IPS-NIHi11 (cell line): ENCODE data around the gene SLC12A8.

Source experiments
- DNase-seq: peaks from one replicate; pipeline ENCODE4 v3.0.0; 2012; ENCODE audit warnings: mixed read lengths, low spot score

Gene SLC12A8

GRCh38 chr3:125140011-125140817 is 72.3 kb downstream of the SLC12A8 start:
- DNase-seq: no peak

GRCh38 chr3:125139386-125139785 is 73.2 kb downstream of the SLC12A8 start:
- no peak for DNase-seq

GRCh38 chr3:125137358-125138033 is 75.1 kb downstream of the SLC12A8 start:
- no peak for DNase-seq

GRCh38 chr3:125136966-125137357 is 75.6 kb downstream of the SLC12A8 start:
- DNase-seq: no peak

DNA sequence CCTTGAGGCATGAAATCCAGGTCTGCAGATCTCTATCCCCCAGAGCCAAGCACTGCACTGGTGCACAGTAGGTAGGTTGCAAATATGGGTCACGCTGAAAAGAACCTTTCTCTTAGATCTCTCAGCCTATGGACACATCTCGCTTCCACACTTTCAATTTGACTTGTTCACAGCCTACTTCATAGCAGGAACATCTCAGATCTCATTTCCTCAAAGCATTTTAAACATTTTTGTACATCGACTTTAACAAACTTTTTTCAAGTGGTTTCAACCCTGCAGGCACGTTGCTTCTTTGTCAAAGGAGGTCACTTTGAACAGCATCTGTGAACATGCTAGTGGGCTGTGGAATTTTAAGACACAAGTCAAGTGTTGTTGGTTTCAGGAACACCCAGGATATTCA is 76.0 kb downstream of the SLC12A8 start:
- DNase-seq: no peak

- no peak for DNase-seq
Observed at GRCh38 chr3:125134952-125135351, 77.6 kb downstream of the SLC12A8 start.

DNA sequence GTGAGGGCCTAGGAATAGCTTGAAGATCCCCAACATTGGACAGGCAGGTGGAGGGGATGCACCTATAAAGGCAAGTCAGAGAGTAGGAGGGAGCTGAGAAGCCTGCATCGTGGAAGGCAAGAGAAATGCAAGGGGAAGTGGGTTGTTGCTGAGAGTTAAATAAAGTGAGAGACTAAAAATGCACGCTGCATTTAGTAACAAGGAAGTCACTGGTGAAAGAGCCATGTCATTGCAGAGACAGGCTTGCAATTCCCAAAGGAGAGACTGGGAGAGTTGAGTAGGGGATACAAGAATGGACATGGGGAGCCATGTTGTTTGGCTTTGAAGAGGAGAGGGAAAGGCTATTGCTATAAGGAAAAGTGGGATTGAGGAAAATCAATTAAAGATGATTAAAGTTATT is 79.7 kb downstream of the SLC12A8 start:
- DNase-seq: no peak

- DNase-seq: no peak
Observed at GRCh38 chr3:125129512-125129997, 83.0 kb downstream of the SLC12A8 start.

DNA sequence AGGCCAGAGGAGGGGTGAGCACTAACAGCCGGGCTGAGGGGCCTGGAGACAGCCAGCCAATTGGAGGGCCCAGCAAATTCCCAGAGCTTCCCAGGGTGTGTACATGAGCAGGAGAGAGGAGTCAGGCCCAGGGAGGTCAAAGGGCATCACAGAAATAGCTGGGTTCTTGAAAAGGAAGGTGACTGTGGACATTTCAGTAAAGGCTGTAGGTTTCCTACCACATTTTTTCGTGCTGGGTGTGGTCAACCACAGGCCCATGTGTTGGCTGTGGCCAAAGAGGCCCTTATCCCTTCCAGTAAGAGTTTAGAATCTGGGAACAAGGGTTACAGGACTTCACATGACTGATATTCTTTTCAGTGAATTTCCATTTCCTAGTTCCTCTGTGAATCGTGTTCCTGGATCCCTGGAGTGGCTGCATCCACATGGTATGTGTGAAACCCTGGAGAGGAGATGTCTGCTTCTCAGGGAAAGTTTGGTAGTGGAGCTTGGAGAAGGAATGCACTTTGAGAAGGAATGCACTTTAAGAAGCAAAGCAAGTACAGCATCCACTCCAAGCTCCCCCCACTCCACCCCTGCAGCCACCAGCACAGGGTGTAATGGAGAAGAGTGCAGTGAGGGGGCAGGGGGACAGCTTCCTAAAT is 83.6 kb downstream of the SLC12A8 start:
- DNase-seq: no peak

- DNase-seq: no peak
Observed at GRCh38 chr3:125126323-125126722, 86.2 kb downstream of the SLC12A8 start.

DNA sequence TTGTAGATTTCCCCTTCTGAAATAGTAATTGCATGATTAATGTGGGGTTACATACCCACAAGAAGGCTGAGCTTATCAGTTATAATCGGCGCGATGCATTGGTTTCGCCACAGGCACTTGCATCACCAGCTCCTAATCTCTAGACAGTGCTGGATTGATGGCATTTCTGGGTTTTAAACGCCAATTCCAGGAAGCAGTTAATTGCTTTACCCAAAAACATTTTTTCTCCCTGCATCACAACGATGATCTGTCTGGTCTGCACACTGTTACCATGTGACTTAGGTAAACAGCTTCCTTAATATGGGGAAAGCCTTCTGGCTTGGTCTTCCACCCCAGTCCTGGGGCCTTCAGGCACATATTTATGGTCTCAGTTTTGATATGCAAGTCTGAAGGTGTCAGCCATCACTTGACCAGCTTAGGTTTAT is 86.7 kb downstream of the SLC12A8 start:
- DNase-seq: no peak

DNA sequence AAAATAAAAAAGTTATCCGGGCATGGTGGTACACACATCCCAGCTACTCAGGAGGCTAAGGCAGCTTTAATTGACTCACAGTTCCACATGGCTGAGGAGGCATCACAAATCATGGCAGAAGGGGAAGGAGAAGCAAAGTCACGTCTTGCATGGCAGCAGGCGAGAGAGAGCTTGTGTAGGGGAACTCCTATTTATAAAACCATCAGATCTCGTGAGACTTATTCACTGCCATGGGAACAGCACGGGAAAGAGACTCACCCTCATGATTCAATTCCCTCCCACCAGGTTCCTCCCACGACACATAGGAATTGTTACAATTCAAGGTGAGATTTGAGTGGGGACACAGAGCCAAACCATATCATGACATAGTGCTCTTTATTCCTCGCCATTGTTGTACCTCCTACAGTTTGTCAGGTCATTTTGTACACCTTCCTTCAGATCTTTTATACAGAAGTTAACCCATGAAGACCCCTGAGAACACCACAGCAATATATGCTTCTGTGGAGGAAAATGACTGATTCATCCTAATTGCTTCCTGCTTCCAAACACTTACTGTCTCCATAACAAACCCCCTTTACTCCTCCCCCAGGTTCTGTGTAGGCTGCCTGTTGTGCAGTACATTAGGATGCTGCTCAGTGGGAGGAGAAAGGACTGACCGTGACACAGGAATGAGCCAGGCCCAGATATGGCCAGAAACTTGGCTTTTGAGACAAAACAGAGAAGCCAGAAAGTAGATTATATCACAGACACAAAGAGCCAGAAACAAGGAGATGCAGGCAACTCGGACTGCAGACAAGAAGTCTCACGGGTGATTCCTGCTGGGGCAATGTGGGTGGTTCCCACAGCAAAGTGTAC is 88.9 kb downstream of the SLC12A8 start:
- no peak for DNase-seq

DNA sequence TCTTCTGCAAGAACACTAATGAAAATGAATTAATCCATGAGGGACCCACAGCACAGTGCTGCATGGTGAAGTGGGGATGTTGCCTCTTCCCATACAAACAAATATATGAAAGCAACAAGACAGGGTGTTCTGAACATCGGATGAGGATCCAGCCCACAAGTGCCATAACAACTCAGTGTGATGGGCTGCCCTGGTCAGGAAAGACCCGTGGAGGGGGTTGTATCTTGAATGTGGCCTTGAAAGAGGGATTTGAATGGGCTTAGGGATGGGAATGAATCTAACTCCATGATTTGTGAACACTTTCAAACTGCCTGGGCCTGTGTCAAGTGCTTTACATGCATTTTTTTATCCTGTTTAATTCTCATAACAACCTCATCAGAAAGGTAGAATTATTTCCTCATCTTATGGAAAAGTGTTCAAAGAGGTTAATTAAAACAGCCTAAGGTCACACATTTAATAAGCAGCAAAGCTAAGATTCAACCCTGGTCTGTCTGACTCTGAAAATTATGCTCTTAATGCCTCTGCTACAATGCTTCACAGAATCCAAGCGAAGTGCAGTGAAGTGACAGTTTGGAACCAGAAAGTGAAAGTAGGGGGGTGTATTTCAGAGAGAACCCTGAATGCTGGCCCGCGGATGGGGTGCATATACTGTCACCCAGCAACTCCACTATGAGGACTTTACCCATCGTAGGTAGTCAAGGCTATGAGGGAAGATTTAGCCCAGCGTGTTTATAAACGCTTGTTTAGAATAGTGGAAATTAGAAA is 91.1 kb downstream of the SLC12A8 start:
- DNase-seq: no peak

DNA sequence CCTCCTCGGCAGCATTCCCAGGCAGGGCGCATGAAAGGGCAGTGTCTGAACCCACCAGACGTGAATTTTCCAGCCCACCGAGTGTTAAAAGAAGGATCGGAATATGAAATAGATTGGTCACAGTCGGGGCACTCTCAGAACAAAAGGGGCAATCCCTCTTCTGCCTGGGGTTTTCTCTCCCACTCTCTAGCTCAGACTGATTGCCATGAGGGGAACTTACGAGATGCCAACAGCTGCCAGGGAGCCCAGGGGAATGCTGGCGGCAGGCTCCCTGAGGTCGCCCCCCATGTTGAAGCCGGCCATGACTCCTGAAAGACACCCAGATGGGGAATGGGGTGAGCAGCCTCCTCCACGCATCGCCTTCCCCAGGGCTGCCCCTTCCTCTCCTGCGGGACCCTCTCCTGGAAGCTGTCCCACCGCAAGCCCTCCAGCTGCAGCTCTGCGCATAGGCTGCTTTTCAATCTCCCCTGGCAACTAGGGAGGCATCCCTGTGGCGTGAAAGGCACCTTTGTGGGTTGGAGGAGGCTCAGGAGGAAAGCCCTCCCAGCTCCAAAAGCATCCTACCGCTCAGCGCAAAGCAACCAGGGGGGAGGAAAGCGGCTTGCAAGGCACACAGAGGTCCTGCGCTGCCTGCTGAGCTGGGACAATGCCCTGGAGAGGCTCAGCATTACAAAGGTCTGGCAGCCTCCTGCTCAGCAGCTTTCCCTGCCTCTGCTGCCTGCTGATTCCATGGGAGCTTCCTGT is 92.0 kb downstream of the SLC12A8 start:
- peak; percentile 71 for DNase-seq

DNA sequence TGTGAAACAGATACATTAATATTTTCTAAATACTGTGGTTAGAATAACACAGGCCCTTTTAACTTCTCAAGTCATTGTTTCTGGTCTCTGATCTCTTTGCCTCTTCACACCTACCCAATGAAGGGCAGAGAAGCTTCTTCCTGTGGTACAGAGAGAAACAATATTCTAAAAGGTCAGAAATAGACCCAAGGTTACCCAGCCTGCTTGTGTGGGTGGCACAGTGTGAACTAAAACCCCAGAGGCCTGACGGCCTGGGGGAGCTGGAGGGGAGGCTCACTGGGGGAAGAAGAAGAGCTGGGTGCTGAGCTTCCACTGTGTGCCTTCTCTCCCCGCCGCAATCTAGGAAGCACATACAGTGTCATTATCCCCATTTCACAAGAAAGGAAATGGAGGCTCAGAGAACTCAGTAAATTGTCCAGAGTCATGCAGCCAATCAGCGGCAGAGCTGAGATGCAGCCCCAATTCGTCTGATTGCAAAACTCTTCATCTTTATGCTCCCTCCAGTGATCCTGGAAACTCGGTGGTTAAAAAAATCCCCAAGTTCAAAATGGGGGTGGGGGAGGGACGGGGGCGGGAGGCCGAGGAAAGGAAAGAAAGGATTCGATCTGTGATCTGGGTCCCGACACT is 92.7 kb downstream of the SLC12A8 start:
- DNase-seq: no peak

DNA sequence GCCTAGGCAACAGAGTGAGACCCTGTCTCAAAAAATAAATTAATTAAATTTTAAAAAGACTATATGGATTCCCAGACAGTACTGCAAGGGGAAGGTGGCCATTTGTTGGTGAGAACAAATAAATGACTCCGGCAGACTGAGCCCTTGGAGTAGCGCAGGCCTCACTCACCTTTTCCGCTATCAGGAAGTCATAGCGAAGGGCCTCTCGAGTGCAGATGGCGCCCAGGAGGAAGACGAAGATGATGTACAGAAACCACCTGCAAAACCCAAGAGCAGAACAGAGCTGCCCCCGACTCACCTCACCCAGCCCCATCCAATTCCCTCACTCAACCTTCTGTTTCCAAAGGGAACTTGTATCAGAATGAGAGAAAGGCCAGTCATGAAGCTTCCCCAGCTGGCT is 93.9 kb downstream of the SLC12A8 start:
- no peak for DNase-seq

- no peak for DNase-seq
Observed at GRCh38 chr3:125117631-125118191, 94.8 kb downstream of the SLC12A8 start.

DNA sequence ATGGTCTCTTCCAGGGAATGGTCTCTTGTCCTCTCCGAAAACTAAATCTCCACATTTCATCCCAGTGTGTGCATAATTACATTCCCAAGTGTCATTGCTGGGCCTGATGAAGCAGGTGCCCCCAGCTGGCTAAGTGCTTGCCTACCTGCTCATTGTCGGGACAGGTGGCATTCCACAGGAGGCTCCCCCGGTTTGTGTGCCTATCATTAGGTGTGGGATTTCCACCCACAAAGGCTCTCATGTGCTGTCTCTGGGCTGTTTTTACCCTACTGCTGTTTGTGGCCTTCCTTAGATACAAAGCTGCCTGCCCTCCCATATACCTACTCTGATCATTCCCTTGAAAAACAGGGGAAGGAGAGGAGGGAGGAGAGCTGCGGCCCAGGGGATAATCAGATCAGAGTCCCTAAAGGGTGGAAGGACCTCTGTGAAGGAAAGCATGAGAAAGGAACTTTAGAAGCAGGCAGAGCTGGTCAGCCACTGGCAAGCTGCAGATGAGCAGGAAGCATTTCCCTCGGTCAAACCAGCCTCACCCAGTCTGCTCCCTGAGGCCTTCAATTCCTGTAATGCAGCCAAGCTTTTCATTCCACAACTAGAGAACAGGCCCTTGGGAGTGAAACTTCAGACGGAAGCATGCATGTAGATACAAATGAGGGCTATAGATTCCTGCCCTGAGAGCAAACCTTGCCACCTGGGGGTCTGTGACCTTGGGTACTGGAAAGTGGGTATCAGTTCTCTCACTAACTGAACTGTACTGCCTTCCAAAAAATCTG is 96.1 kb downstream of the SLC12A8 start:
- DNase-seq: peak; percentile 37

DNA sequence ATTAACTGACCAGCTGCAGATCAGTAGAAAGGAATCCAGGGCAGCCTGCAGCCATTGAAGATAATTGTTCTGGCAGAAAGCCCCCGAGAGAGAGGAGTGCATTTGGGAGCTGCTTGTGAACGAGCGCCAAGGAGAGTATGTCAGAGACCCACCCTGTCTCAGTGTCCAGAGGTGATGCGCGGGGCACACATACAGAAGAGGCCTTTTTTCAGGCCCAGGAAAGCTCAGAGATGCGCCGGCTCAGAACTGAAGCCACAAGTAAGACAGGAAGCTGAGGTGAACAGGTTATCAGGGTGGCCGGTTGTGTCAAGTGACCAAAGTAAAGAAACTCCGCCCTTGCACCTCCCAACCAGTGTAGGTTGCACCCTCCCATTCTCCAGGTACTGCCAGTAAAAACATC is 96.9 kb downstream of the SLC12A8 start:
- no peak for DNase-seq
